Neural cell (in vitro differentiated cells): Measurements from ENCODE around the gene IFI44. TPM values are rescaled to one million over a fixed set of nuclear protein-coding genes. Genes with fewer than 3 reads are reported as not detected.

Experiments used
- H2AFZ ChIP-seq: fragments of 200-600, 300-800 bp; sonication (generic), shearing (Covaris generic); 2 replicates; pipeline ENCODE4 v1.6.0; 2014; ENCODE audit warnings: low read depth, mild to moderate bottlenecking, antibody characterized with exemption, low read length, moderate library complexity
- H3F3A ChIP-seq: fragments of 200-600 bp; shearing (Covaris generic); 2 replicates; pipeline ENCODE4 v1.6.1; 2016; ENCODE audit warnings: mild to moderate bottlenecking, moderate library complexity, mixed read lengths, antibody characterized with exemption, low read length; ENCODE audit not compliant: insufficient read depth, poor library complexity, severe bottlenecking
- H3K27ac ChIP-seq: fragments of 200-600, 300-800 bp; sonication (generic), shearing (Covaris generic); 2 replicates; pipeline ENCODE4 v1.5.1; 2014; ENCODE audit warnings: mild to moderate bottlenecking, low read length, moderate library complexity
- H3K27me3 ChIP-seq: fragments of 300-800, 200-600 bp; sonication (generic), shearing (Covaris generic); 2 replicates; pipeline ENCODE4 v1.6.0; 2014; ENCODE audit warnings: mild to moderate bottlenecking, low read depth, low read length, moderate library complexity; ENCODE audit not compliant: insufficient read depth
- H3K36me3 ChIP-seq: fragments of 300-800, 200-600 bp; sonication (generic), shearing (Covaris generic); 2 replicates; pipeline ENCODE4 v1.5.1; 2014; ENCODE audit warnings: mild to moderate bottlenecking, antibody characterized with exemption, low read length, moderate library complexity; ENCODE audit not compliant: insufficient read depth
- H3K4me2 ChIP-seq: fragments of 300-800, 200-600 bp; sonication (generic), shearing (Covaris generic); 2 replicates; pipeline ENCODE4 v1.6.0; 2014; ENCODE audit warnings: mild to moderate bottlenecking, low read length
- H3K4me3 ChIP-seq: fragments of 300-800, 200-600 bp; sonication (generic), shearing (Covaris generic); 2 replicates; pipeline ENCODE4 v1.5.1; 2014; ENCODE audit warnings: mild to moderate bottlenecking, low read length, moderate library complexity
- H3K79me2 ChIP-seq: fragments of 200-600 bp; shearing (Covaris generic); replicated peaks from 2 replicates; pipeline ENCODE4 v1.6.0; 2014; ENCODE audit warnings: mild to moderate bottlenecking, low read length, moderate library complexity; ENCODE audit not compliant: insufficient read depth
- H3K9ac ChIP-seq: fragments of 300-800, 200-600 bp; sonication (generic), shearing (Covaris generic); 2 replicates; pipeline ENCODE4 v1.6.1; 2016; ENCODE audit warnings: mild to moderate bottlenecking, low read length, mixed read lengths
- H3K9me2 ChIP-seq: fragments of 200-600 bp; shearing (Covaris generic); 2 replicates; pipeline ENCODE4 v1.6.1; 2016; ENCODE audit warnings: mild to moderate bottlenecking, low read length, mixed read lengths; ENCODE audit not compliant: insufficient read depth
- H3K9me3 ChIP-seq: fragments of 200-600, 300-800 bp; sonication (generic), shearing (Covaris generic); 2 replicates; pipeline ENCODE4 v1.6.1; 2016; ENCODE audit warnings: mild to moderate bottlenecking, mixed run types, low read length, moderate library complexity, mixed read lengths
- H4K20me1 ChIP-seq: fragments of 200-600 bp; shearing (Covaris generic); 2 replicates; pipeline ENCODE4 v1.6.1; 2016; ENCODE audit warnings: mild to moderate bottlenecking, mixed run types; ENCODE audit not compliant: insufficient read depth
- EP300 ChIP-seq: fragments of 450-650 bp; conservative IDR thresholded peaks from 2 replicates; pipeline ENCODE4 v1.6.1; 2014; ENCODE audit warnings: antibody characterized with exemption, mild to moderate bottlenecking, moderate library complexity; ENCODE audit not compliant: poor library complexity, severe bottlenecking
- EZH2 ChIP-seq: fragments of 200-600, 300-800 bp; shearing (Covaris generic), sonication (generic); IDR thresholded peaks from 2 replicates; pipeline ENCODE4 v1.6.1; 2014; ENCODE audit warnings: antibody characterized with exemption, low read length, borderline replicate concordance, mild to moderate bottlenecking; ENCODE audit not compliant: insufficient read depth, poor library complexity, severe bottlenecking
- MXI1 ChIP-seq: fragments of 450-650 bp; conservative IDR thresholded peaks from 2 replicates; pipeline ENCODE4 v1.6.1; 2014; ENCODE audit warnings: antibody characterized with exemption, mild to moderate bottlenecking; ENCODE audit not compliant: poor library complexity, severe bottlenecking
- POLR2AphosphoS5 ChIP-seq: IDR thresholded peaks from 2 replicates; pipeline ENCODE4 v1.6.1; 2012
- RAD21 ChIP-seq: fragments of 450-650 bp; conservative IDR thresholded peaks from 2 replicates; pipeline ENCODE4 v1.6.1; 2014; ENCODE audit warnings: antibody characterized with exemption, mild to moderate bottlenecking, moderate library complexity
- REST ChIP-seq: IDR thresholded peaks from 2 replicates; pipeline ENCODE4 v1.6.1; 2012; ENCODE audit warnings: borderline replicate concordance
- SMC3 ChIP-seq: fragments of 450-650 bp; conservative IDR thresholded peaks from 2 replicates; pipeline ENCODE4 v1.6.1; 2014; ENCODE audit warnings: antibody characterized with exemption, mild to moderate bottlenecking, moderate library complexity; ENCODE audit not compliant: poor library complexity
- TAF1 ChIP-seq: IDR thresholded peaks from 2 replicates; pipeline ENCODE4 v1.6.1; 2012; ENCODE audit warnings: low read depth
- polyA plus RNA-seq: library from polyadenylated mRNA; depleted of rRNA; stranded (reverse); fragments of >200 nt; gene quantifications from 2 replicates; pipeline ENCODE4 v1.2.3, GENCODE V29; 2014
- TF ChIP-seq, protein P1 (sequence below): fragments of 450-650 bp; IDR thresholded peaks from 2 replicates; pipeline ENCODE4 v1.5.1; 2014; ENCODE audit warnings: antibody characterized with exemption, mild to moderate bottlenecking, moderate library complexity; ENCODE audit not compliant: poor library complexity, severe bottlenecking

IFI44 gene
- polyA plus RNA-seq, 1 donor from 2014 or later: not detected

DNA sequence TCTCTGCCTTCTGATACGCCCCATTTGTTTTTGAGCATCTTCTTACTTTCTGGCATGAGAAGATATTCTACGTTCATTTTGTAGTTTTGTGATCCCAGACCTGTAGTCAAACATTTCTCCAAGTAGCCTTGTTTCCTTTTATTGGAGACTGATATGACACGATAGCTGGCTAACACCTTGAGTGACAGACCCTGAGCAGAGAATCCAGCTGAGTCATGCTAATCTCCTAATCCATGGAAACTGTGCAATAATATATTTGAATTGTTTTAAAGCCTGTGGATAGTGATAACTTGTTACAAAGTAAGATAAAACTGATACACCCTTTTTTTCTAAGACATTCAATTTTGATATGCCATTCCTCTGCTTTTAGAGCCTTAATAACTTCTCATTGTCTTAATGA lies 30.6 kb upstream of the IFI44 start:
- H3K4me2 ChIP-seq: no peak overlapping the region

DNA sequence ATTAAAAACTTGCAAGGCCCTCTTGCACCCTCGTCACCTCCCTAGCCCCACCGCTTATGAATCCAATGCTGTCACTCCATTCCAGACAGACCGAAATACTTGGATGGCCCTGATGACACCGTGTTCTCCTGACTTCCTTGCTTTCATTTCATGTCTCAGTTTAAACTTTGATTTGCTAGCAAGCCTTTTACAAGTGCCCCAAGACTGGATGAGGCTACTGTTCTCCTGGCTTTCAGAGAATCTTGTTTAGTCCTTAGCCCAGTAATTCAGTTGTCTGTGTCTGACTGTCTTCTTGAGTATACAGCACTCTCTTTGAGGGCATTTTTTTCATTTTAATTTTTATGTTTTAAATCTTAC lies 30.2 kb upstream of the IFI44 start:
- Histone ChIP-seq H3K9ac (no peak overlapping the region), H3K4me2 (no peak overlapping the region), H3K79me2 (no peaks in the 10 kb centered on the region), H3K36me3 (no peaks in the 10 kb centered on the region), H2AFZ (no peak overlapping the region), H3K9me2 (no peaks in the 10 kb centered on the region), H3F3A (no peaks in the 10 kb centered on the region), H3K9me3 (no peaks in the 10 kb centered on the region), H3K27ac (no peak overlapping the region), H3K27me3 (no peaks in the 10 kb centered on the region), H3K4me3 (no peak overlapping the region), H4K20me1 (no peaks in the 10 kb centered on the region)
- TF ChIP-seq TAF1 (no peak), EP300 (no peak), RAD21 (no peak), EZH2 (no peak), SMC3 (no peak), POLR2AphosphoS5 (no peak), REST (no peak), MXI1 (no peak)
- TF ChIP-seq, protein P1, sequence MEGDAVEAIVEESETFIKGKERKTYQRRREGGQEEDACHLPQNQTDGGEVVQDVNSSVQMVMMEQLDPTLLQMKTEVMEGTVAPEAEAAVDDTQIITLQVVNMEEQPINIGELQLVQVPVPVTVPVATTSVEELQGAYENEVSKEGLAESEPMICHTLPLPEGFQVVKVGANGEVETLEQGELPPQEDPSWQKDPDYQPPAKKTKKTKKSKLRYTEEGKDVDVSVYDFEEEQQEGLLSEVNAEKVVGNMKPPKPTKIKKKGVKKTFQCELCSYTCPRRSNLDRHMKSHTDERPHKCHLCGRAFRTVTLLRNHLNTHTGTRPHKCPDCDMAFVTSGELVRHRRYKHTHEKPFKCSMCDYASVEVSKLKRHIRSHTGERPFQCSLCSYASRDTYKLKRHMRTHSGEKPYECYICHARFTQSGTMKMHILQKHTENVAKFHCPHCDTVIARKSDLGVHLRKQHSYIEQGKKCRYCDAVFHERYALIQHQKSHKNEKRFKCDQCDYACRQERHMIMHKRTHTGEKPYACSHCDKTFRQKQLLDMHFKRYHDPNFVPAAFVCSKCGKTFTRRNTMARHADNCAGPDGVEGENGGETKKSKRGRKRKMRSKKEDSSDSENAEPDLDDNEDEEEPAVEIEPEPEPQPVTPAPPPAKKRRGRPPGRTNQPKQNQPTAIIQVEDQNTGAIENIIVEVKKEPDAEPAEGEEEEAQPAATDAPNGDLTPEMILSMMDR: no peak

More for the DNA sequence above, 30.6 kb upstream of the IFI44 start:
- TF ChIP-seq, protein P1: no peak
- no peak overlapping the region for H3K27ac ChIP-seq
- H3K36me3 ChIP-seq: no peaks in the 10 kb centered on the region
- H3K9ac ChIP-seq: no peak overlapping the region
- no peaks in the 10 kb centered on the region for H3K9me3 ChIP-seq
- H2AFZ ChIP-seq: no peak overlapping the region
- H3K4me3 ChIP-seq: no peak overlapping the region
- H4K20me1 ChIP-seq: no peaks in the 10 kb centered on the region
- no peaks in the 10 kb centered on the region for H3K9me2 ChIP-seq
- H3F3A ChIP-seq: no peaks in the 10 kb centered on the region
- no peaks in the 10 kb centered on the region for H3K27me3 ChIP-seq
- H3K79me2 ChIP-seq: no peaks in the 10 kb centered on the region
